ENCODE results near the gene RAI1.

- TF ChIP-seq, protein P1, sequence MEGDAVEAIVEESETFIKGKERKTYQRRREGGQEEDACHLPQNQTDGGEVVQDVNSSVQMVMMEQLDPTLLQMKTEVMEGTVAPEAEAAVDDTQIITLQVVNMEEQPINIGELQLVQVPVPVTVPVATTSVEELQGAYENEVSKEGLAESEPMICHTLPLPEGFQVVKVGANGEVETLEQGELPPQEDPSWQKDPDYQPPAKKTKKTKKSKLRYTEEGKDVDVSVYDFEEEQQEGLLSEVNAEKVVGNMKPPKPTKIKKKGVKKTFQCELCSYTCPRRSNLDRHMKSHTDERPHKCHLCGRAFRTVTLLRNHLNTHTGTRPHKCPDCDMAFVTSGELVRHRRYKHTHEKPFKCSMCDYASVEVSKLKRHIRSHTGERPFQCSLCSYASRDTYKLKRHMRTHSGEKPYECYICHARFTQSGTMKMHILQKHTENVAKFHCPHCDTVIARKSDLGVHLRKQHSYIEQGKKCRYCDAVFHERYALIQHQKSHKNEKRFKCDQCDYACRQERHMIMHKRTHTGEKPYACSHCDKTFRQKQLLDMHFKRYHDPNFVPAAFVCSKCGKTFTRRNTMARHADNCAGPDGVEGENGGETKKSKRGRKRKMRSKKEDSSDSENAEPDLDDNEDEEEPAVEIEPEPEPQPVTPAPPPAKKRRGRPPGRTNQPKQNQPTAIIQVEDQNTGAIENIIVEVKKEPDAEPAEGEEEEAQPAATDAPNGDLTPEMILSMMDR (conservative IDR thresholded peaks at IDR 0.05; ENCODE audit: low read length), result no peak
- TF ChIP-seq EZH2phosphoT487 (IDR thresholded peaks at IDR 0.05; ENCODE audit: borderline replicate concordance, low read depth, low read length), result no peak
Observed at GRCh38 chr17:17736205-17737183, 55.2 kb downstream of the RAI1 start.

All from OCI-LY7 (cell line).